HUES64 (cell line): ENCODE measurements around the gene PIAS4.
A peak's percentile ranks its signal among the peaks of the same experiment; 100 is the strongest.

Experiments
- H3K27ac ChIP-seq: 2 replicates; pipeline ENCODE4 v1.7.0; 2013; ENCODE audit warnings: low read depth, low read length, inconsistent platforms
- H3K27me3 ChIP-seq: 2 replicates; pipeline ENCODE4 v1.6.1; 2013; ENCODE audit warnings: mild to moderate bottlenecking, low read length; ENCODE audit not compliant: insufficient read depth
- H3K36me3 ChIP-seq: 2 replicates; pipeline ENCODE4 v1.6.1; 2013; ENCODE audit warnings: mild to moderate bottlenecking, low read length; ENCODE audit not compliant: insufficient read depth
- H3K4me1 ChIP-seq: 2 replicates; pipeline ENCODE4 v1.6.1; 2013; ENCODE audit warnings: mild to moderate bottlenecking, low read length, moderate library complexity; ENCODE audit not compliant: insufficient read depth
- H3K4me3 ChIP-seq: 2 replicates; pipeline ENCODE4 v1.5.1; 2013; ENCODE audit warnings: mild to moderate bottlenecking, low read length, moderate library complexity
- H3K9ac ChIP-seq: 2 replicates; pipeline ENCODE4 v1.6.1; 2013; ENCODE audit warnings: mild to moderate bottlenecking, low read depth, low read length
- H3K9me3 ChIP-seq: 2 replicates; pipeline ENCODE4 v1.6.1; 2013; ENCODE audit warnings: low read depth, low read length; ENCODE audit not compliant: insufficient read depth
- WGBS: fragments of 150-250, 120-280 bp; methylation state at CpG from one replicate; pipeline ENCODE4 v1.1.7; 2013; ENCODE audit warnings: missing lambda C conversion rate; 5-methylcytosine and 5-hydroxymethylcytosine counted together

The PIAS4 gene

DNA sequence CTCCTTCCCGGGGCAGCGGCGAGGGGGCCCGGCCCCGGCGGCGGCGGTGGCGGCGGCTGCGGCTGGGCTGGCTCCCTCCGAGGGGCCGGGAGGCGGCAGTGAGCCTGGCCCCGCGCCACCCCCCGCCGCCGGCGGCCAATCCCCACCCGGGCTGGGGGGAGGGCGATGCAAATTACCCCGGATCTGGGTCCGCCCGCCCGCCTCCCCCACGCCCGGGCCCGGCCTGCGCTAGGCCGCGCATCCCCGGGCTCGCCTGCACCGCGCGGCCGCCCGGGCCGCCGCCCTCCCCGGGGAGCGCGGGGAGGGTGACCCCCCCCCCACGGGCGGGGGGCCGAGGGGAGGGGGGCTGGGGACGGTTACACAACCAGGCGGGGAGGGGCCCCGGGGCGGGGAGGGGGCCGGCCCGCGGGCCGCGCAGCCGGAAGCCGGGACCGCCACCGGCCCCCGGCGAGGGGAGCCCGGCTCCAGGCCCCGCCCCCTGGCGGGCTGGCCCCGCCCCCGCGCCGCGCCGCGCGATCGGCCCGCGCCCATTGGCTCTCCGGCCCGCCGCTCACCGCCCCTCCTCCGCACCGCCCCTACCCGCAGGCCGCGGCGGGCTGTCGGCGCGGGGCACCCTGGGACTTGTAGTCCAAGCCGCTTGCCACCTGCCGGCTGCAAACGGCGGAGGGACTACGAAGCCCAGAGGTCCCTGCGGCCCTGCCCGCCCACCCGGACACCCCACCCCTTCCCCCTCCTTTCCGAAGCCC is 58.1 kb downstream of the PIAS4 start:
- Histone ChIP-seq H3K27me3 (peaks cover 27% of the 10 kb centered on the region), H3K9ac (no peak overlapping the region), H3K36me3 (peaks cover 8% of the 10 kb centered on the region; the same call in 1 of the 2 replicates), H3K4me1 (0 out of 2 replicates have a peak, but pooled peaks cover 4% of the 10 kb centered on the region), H3K4me3 (peak overlapping the region; percentile 77), H3K9me3 (no peaks in the 10 kb centered on the region), H3K27ac (no peak overlapping the region; the same call in 1 of the 2 replicates)
- WGBS = under 1% methylated on average over 76 of the region's 98 CpGs

DNA sequence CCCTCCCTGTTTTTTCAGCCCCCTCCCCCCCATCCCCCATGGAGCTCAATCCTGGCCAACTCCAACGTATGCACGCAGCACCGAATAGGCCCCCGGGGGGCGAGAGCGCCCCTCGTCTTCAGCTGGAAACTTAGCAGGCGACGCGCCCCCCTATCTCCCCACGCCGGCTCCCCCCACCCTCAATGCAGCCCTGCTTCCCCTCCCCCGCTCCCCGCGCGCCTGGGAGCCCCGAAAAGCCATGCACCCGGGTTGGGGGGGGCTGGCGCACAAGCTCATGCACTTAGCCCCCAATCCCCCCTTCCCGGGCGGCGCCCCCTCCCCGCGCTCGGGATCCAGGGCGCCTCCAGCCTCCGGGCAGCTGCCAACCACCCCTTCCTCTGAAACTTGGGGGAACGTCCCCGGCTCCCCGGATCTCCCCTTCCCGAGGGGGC is 58.7 kb downstream of the PIAS4 start:
- no peaks in the 10 kb centered on the region for H3K9me3 ChIP-seq
- no peak overlapping the region for H3K27ac ChIP-seq
- H3K27me3 ChIP-seq = peaks cover 27% of the 10 kb centered on the region
- WGBS = under 1% methylated on average over 27 of the region's 31 CpGs
- 0 out of 2 replicates have a peak, but pooled peaks cover 4% of the 10 kb centered on the region for H3K4me1 ChIP-seq
- H3K4me3 ChIP-seq = peak overlapping the region; percentile 62
- H3K9ac ChIP-seq = peak overlapping the region; percentile 61; the same call in 1 of the 2 replicates
- H3K36me3 ChIP-seq = peaks cover 8% of the 10 kb centered on the region; the same call in 1 of the 2 replicates

DNA sequence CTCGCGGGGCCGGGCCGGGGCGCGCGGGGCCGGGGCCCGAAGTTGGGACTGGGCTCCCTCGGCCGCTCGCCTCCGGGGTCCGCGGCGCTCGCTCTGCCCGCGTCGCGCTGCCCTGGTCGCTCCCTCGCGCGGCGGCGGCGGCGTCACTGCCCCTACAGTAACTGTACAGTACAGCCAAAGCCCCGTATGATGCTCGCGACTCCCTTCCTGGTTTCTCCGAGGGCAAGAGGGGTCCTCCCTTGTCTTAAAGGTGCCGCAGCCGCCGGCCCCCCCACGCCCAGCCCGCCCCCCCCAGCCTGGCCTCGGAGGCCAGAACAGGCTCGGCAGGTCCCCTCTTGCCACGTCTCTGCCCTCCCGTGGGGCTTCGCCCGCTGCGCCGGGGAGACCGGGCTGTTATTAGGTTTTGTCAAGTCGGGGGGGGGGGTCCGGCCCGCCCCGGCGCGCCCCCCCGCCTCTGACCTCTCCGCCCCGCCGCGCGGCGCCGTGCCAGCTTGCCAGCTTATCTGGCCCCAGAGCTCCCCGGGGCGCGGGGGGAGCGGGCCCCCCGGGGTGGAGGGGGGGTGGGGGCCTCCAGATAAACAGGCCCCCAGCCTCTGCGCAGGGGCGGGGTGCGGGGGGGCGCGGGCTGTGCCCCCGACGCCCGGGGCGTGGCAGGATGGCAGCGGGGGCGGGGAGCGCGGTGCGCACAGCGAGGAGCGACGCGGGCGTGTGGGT is 59.3 kb downstream of the PIAS4 start, which contains the start of gene ZBTB7A:
Gene ZBTB7A (minus strand): TSS at position 218 of the 714 bp plus-strand sequence. CDS start 11,667 bp downstream, outside the sequence.
- H3K9me3 ChIP-seq = no peaks in the 10 kb centered on the region
- peaks cover 27% of the 10 kb centered on the region for H3K27me3 ChIP-seq
- WGBS = 1% methylated on average over 77 of the region's 85 CpGs
- H3K36me3 ChIP-seq = peaks cover 8% of the 10 kb centered on the region; the same call in 1 of the 2 replicates
- no peak within 1 kb of the TSS for H3K27ac ChIP-seq
- 0 out of 2 replicates have a peak, but pooled peaks cover 4% of the 10 kb centered on the region for H3K4me1 ChIP-seq
- peak within 1 kb of the TSS; percentile 62 for H3K4me3 ChIP-seq
- H3K9ac ChIP-seq = peak within 1 kb of the TSS; percentile 61; the same call in 1 of the 2 replicates

DNA sequence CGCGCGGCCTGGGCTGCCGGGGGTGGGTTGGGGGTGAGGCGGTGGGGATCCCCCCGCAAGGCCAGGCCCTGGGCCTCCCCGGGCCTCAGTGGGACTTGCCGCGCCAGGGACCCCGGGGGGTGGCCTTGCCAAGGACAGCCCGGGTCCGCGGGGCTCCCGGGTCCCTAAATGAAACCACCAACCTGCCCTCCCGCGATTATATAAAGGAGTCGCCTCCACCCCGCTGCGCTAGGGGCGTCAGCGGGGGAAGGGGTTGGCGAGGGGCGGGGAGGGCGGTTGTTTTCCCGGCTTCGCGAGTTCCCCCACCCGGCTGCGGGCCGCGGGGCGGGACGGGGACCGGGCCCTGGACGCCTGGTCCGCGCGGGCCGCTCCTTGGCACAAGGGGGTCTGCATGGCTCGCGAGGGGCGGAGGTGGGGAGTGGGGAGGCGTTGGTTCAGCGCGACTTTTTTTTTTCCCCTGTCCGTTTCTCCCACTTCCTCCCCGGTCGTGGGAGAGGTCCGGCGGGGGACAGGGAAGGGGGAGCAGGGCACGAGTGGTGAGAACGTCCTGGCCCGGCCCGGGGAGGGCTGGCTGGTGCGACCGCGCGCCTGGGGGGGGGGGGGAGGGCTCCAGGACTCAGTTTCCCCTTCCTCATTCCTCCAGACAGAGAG is 60.0 kb downstream of the PIAS4 start:
- H3K27ac ChIP-seq = no peak overlapping the region
- WGBS = 2% methylated on average over 54 of the region's 58 CpGs
- no peak overlapping the region for H3K9ac ChIP-seq
- H3K9me3 ChIP-seq = no peaks in the 10 kb centered on the region
- 0 out of 2 replicates have a peak, but pooled peaks cover under 1% of the 10 kb centered on the region for H3K4me1 ChIP-seq
- peaks cover 27% of the 10 kb centered on the region for H3K27me3 ChIP-seq
- peaks cover 8% of the 10 kb centered on the region; the same call in 1 of the 2 replicates for H3K36me3 ChIP-seq
- H3K4me3 ChIP-seq = peak overlapping the region; percentile 39; the same call in 1 of the 2 replicates

DNA sequence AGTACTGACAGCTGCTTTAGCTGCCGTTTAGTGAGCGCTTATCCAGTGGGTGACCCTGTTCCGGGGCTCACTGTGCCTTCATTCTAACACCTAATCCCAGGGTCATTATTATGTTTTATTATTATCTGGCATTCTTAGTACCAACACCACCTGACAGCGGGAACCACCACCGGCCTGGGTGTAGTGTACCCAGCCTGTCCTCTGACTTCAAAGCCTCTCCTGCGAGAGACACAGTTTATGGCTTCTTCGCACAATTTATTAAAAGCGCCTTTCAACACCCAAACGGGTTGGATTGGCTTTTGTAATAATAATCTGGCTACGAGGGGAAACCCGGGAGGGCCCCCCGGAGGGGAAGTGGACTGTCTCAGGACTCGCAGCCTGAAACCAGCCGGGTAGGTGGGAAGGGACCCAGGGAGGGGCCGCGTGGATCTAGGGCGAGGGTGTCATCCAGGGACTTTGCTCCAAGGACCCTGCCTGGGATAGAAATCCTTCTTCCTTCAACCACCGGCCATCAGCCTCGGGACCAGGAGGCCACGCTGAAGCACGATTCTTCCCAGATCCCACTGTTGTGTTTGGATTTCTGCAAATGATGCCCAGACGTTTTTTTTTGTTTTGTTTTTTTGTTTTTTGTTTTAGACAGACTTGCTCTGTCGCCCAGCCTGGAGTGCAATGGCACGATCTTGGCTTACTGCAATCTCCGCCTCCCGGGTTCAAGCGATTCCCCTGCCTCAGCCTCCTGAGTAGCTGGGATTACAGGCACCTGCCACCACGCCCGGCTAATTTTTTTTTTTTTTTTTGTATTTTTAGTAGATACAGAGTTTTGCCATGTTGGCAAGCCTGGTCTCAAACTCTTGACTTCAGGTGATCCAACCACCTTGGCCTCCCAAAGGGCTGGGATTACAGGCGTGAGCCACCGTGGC is 60.8 kb downstream of the PIAS4 start:
- Histone ChIP-seq H3K9ac (no peak overlapping the region), H3K9me3 (no peaks in the 10 kb centered on the region), H3K27me3 (peaks cover 27% of the 10 kb centered on the region), H3K36me3 (0 out of 2 replicates have a peak, but pooled peaks cover under 1% of the 10 kb centered on the region), H3K4me1 (no peaks in the 10 kb centered on the region), H3K27ac (no peak overlapping the region), H3K4me3 (no peak overlapping the region)
- 30% methylated on average over 29 of the region's 31 CpGs for WGBS

DNA sequence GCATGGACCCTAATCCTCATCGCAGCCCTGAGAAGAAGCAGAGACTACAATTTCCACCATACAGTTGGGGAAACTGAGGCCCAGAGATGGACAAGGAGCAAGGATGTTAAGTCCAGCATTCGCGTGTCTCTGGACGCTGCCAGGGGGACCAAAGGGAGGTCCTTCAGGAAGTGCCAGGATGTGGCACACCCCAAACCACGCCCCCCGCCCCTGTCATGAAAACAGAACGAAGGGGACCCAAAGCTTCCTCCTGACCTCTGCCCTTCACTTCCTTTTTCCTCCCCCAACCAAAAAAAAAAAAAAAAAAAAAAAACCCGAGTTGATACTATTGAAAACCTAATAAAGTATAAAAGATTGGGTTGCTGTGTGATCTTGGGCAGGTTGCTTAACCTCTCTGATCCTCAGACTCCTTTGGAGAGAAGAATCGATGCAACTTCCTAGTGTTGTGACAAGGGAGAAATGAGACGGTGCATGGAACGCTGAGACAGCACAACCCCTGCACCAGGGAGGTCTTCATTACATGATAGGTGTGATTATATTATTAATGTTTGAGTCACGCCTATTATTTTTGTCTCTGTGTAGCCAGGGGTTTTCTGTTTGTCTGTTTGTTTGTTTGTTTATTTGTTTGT is 61.9 kb downstream of the PIAS4 start:
- no peak overlapping the region for H3K4me3 ChIP-seq

DNA sequence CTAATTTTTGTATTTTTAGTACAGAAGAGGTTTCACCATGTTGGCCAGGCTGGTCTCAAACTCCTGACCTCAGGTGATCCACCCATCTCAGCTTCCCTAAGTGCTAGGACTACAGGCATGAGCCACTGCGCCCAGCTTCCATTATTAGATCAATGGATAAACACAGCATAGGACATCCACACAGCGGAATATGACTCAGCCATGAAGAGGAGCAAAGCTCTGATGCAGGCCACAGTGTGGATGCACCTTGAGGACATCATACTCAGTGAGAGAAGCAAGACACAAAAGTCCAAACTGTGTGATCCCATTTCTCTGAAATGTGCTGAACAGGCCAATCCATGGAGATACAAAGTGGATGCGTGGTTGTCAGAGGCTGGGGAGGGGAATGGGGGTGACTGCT is 64.1 kb downstream of the PIAS4 start:
- H3K27me3 ChIP-seq = peaks cover 27% of the 10 kb centered on the region
- no peaks in the 10 kb centered on the region for H3K4me1 ChIP-seq
- 87% methylated on average over 3 of the region's 3 CpGs for WGBS
- H3K4me3 ChIP-seq = no peak overlapping the region
- no peak overlapping the region for H3K27ac ChIP-seq
- H3K9ac ChIP-seq = no peak overlapping the region
- H3K36me3 ChIP-seq = no peaks in the 10 kb centered on the region
- no peaks in the 10 kb centered on the region for H3K9me3 ChIP-seq

More for the DNA sequence above, 61.9 kb downstream of the PIAS4 start:
- no peak overlapping the region for H3K9ac ChIP-seq
- H3K27ac ChIP-seq = no peak overlapping the region
- no peaks in the 10 kb centered on the region for H3K4me1 ChIP-seq
- peaks cover 27% of the 10 kb centered on the region for H3K27me3 ChIP-seq
- no peaks in the 10 kb centered on the region for H3K9me3 ChIP-seq
- WGBS = 68% methylated on average over 10 of the region's 12 CpGs
- H3K36me3 ChIP-seq = no peaks in the 10 kb centered on the region

DNA sequence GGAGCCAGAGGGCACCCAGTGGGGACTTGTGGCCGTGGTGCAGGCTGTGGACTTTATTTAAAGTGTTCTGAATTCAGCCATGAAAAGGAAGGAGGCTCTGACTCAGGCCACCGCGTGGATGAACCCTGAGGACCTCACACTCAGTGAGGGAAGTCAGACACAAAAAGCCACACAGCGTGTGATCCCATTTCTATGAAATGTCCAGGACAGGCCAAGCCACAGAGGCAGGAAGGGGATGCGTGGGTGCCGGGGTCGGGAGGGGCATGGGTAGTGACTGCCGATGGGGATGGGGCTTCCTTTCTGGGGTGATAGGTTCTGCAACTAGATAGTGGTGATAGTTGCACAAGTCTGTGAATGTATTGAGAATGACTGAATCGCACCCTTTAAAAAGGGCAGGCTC is 67.8 kb downstream of the PIAS4 start:
- no peak overlapping the region for H3K9ac ChIP-seq
- no peaks in the 10 kb centered on the region for H3K36me3 ChIP-seq
- H3K27ac ChIP-seq = no peak overlapping the region
- no peaks in the 10 kb centered on the region for H3K27me3 ChIP-seq
- H3K9me3 ChIP-seq = no peaks in the 10 kb centered on the region
- H3K4me1 ChIP-seq = no peaks in the 10 kb centered on the region; the same call in 1 of the 2 replicates
- 85% methylated on average over 9 of the region's 9 CpGs for WGBS
- no peak overlapping the region for H3K4me3 ChIP-seq

DNA sequence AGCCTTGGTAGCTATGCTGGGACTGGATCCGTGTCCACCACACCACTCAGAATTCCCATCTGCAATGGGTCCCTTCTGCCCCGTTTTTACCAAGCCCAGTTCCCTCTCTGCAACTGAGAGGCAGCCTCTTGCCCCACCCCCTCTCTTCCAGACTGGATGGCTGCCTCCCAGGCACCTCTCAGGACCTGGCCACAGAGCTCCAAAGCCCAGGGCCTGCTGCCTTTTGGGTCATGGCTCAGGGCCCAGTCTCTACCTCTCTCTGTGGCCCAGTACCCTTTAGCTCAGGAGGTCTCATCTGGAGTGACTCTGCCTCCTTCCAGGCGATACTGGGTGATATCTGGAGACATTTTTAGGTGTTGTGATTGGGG is 69.5 kb downstream of the PIAS4 start:
- Histone ChIP-seq H3K4me1 (no peaks in the 10 kb centered on the region; the same call in 1 of the 2 replicates), H3K36me3 (no peaks in the 10 kb centered on the region), H3K27me3 (no peaks in the 10 kb centered on the region), H3K4me3 (no peak overlapping the region), H3K9me3 (no peaks in the 10 kb centered on the region), H3K27ac (no peak overlapping the region), H3K9ac (no peak overlapping the region)
- 74% methylated on average over 3 of the region's 3 CpGs for WGBS
